ENCODE results near the gene RASAL3. TPM values are rescaled to one million over a fixed set of nuclear protein-coding genes. Genes with fewer than 3 reads are reported as not detected.

Gene RASAL3
- total and polyA plus RNA-seq, 2 of the 8 experiments (the other 6 are each of a cell fraction or from before 2014, with no cell fraction given): 0.19 to 0.63 TPM

DNA sequence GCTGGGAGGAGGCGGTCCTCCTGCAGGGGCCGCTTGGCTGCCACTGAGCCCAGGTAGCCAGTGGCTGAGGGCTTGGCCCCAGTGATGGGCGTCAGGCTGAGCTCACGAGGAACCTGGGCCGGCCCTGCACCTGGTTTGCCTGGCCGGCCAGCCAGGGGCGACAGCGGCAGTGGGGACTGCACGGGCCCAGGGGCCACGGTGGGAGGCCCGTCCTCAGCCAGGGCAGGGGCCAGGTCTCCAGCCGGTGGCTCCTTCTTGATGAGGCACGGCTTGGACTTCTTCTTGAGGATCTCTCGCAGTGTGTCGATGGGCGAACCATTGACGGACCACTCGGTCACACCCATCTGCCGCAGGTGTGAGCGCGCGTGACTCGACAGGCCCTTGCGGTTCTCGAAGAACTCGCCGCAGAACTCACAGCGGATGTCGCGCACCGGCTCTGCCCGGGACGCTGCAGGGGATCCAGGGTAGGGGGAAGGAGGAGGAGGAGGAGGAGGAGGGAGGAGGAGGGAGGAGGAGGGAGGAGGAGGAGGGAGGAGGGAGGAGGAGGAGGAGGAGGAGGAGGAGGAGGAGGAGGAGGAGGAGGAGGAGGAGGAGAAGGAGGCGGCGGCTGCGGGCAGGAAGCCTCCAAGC lies 38.9 kb downstream of the RASAL3 start (continued):
- TF ChIP-seq, protein P1, sequence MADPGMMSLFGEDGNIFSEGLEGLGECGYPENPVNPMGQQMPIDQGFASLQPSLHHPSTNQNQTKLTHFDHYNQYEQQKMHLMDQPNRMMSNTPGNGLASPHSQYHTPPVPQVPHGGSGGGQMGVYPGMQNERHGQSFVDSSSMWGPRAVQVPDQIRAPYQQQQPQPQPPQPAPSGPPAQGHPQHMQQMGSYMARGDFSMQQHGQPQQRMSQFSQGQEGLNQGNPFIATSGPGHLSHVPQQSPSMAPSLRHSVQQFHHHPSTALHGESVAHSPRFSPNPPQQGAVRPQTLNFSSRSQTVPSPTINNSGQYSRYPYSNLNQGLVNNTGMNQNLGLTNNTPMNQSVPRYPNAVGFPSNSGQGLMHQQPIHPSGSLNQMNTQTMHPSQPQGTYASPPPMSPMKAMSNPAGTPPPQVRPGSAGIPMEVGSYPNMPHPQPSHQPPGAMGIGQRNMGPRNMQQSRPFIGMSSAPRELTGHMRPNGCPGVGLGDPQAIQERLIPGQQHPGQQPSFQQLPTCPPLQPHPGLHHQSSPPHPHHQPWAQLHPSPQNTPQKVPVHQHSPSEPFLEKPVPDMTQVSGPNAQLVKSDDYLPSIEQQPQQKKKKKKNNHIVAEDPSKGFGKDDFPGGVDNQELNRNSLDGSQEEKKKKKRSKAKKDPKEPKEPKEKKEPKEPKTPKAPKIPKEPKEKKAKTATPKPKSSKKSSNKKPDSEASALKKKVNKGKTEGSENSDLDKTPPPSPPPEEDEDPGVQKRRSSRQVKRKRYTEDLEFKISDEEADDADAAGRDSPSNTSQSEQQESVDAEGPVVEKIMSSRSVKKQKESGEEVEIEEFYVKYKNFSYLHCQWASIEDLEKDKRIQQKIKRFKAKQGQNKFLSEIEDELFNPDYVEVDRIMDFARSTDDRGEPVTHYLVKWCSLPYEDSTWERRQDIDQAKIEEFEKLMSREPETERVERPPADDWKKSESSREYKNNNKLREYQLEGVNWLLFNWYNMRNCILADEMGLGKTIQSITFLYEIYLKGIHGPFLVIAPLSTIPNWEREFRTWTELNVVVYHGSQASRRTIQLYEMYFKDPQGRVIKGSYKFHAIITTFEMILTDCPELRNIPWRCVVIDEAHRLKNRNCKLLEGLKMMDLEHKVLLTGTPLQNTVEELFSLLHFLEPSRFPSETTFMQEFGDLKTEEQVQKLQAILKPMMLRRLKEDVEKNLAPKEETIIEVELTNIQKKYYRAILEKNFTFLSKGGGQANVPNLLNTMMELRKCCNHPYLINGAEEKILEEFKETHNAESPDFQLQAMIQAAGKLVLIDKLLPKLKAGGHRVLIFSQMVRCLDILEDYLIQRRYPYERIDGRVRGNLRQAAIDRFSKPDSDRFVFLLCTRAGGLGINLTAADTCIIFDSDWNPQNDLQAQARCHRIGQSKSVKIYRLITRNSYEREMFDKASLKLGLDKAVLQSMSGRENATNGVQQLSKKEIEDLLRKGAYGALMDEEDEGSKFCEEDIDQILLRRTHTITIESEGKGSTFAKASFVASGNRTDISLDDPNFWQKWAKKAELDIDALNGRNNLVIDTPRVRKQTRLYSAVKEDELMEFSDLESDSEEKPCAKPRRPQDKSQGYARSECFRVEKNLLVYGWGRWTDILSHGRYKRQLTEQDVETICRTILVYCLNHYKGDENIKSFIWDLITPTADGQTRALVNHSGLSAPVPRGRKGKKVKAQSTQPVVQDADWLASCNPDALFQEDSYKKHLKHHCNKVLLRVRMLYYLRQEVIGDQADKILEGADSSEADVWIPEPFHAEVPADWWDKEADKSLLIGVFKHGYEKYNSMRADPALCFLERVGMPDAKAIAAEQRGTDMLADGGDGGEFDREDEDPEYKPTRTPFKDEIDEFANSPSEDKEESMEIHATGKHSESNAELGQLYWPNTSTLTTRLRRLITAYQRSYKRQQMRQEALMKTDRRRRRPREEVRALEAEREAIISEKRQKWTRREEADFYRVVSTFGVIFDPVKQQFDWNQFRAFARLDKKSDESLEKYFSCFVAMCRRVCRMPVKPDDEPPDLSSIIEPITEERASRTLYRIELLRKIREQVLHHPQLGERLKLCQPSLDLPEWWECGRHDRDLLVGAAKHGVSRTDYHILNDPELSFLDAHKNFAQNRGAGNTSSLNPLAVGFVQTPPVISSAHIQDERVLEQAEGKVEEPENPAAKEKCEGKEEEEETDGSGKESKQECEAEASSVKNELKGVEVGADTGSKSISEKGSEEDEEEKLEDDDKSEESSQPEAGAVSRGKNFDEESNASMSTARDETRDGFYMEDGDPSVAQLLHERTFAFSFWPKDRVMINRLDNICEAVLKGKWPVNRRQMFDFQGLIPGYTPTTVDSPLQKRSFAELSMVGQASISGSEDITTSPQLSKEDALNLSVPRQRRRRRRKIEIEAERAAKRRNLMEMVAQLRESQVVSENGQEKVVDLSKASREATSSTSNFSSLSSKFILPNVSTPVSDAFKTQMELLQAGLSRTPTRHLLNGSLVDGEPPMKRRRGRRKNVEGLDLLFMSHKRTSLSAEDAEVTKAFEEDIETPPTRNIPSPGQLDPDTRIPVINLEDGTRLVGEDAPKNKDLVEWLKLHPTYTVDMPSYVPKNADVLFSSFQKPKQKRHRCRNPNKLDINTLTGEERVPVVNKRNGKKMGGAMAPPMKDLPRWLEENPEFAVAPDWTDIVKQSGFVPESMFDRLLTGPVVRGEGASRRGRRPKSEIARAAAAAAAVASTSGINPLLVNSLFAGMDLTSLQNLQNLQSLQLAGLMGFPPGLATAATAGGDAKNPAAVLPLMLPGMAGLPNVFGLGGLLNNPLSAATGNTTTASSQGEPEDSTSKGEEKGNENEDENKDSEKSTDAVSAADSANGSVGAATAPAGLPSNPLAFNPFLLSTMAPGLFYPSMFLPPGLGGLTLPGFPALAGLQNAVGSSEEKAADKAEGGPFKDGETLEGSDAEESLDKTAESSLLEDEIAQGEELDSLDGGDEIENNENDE (IDR thresholded peaks at IDR 0.05; ENCODE audit: insufficient replicate concordance, low read length): no peak
- TF ChIP-seq RXRA (IDR thresholded peaks at IDR 0.05; ENCODE audit: insufficient read depth, low read depth, low read length) (no peak), RNF2 (IDR thresholded peaks at IDR 0.05; ENCODE audit: borderline replicate concordance, low read depth, low read length, missing control alignments, poor library complexity, severe bottlenecking) (no peak), BACH1 (IDR thresholded peaks at IDR 0.05; ENCODE audit: low read length) (no peak), CBX5 (IDR thresholded peaks at IDR 0.05; ENCODE audit: low read depth, low read length) (no peak)
- TF ChIP-seq, protein P2, sequence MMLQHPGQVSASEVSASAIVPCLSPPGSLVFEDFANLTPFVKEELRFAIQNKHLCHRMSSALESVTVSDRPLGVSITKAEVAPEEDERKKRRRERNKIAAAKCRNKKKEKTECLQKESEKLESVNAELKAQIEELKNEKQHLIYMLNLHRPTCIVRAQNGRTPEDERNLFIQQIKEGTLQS (IDR thresholded peaks at IDR 0.05; ENCODE audit: insufficient read depth, low read depth, low read length): no peak
- TF ChIP-seq, protein P3, sequence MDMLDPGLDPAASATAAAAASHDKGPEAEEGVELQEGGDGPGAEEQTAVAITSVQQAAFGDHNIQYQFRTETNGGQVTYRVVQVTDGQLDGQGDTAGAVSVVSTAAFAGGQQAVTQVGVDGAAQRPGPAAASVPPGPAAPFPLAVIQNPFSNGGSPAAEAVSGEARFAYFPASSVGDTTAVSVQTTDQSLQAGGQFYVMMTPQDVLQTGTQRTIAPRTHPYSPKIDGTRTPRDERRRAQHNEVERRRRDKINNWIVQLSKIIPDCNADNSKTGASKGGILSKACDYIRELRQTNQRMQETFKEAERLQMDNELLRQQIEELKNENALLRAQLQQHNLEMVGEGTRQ (IDR thresholded peaks at IDR 0.05; ENCODE audit: low read length): no peak

All from H1 (cell line).